GDM1 (cell line): ENCODE data around the gene DDX1.

Experiments
- DNase-seq: peaks from one replicate; lab custom pipeline; 2025; lab: John Stamatoyannopoulos, UW

DDX1 gene

DNA sequence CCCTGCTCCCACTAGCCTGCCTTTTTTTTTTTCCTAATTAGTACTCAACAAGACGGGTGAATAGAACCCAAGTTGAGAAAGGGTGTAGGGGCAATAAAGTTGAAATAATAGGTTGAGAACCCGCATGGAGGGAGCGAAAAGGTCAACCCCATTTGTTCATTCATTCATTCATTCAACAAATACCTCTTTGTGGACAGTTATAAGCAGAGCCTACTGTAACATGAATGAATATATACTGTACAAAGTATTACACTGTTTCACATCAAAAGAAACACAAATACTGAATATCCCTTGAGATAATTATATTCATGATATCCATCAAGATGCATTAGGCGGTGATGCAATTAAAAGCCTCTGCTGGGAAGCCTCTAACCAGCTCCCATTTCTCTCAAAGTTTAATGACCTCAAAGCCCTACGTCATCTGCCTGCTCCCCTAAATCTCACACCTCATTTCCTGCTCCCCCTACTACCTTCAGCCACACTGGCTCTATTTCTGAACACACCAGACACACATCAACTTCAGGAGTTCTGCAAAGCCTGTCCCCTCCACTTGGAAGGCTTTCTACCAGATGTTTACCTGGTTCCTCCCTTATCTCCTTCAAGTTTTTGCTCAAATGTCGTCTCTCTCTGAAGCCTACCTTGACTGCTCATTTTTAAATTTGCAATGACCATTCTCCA, 29.2 kb upstream of the DDX1 start:
- no peak for DNase-seq

GRCh38 chr2:15563227-15564100, 28.2 kb upstream of the DDX1 start:
- DNase-seq = no peak

DNA sequence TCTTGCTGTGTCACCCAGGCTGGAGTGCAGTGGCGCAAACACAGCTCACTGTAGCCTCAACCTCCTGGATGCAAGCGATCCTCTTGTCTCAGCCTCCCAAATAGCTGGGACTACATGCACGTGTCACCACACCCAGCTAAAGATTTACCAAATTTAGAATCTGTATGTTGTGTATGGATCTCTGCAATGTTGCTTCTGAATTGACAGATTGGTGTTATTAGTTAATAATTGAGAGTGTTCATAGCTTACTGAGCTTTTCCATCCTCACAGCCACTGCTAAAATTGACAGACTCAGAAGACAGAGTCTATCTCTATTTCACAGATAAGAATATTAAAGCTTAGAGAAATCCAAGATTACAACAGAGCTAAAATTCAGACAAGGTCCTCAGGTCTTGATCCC, 26.3 kb upstream of the DDX1 start:
- no peak for DNase-seq

DNA sequence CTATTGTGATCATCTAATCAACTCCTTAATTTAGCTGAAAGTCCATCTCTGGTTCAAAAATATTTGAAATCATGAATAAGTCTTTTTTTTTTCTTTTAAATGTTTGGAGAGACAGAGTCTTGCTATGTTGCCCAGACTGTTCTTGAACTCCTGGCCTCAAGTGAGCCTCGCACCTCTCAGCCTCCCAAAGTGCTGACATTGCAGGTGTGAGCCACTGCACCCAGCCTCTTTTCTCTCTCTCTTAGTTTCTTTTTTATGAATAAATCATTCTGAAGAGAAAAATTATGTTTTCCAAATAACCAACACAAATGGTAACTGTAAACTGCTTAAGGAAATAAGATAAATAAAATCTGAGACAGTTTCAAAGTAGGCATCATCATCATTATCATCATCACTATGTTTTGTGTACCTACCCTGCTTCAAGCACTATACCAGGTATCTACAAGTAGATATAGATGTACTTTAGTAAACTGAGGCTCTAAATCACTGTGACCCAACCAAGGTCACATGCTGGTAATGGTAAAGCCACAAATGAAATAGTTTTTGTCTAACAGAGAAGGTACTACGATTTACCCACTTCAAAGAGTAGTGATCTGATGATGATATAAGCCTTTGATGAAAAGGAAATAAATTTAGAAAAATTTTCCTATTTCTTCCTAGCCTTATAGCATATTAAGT, 25.5 kb upstream of the DDX1 start:
- no peak for DNase-seq

DNA sequence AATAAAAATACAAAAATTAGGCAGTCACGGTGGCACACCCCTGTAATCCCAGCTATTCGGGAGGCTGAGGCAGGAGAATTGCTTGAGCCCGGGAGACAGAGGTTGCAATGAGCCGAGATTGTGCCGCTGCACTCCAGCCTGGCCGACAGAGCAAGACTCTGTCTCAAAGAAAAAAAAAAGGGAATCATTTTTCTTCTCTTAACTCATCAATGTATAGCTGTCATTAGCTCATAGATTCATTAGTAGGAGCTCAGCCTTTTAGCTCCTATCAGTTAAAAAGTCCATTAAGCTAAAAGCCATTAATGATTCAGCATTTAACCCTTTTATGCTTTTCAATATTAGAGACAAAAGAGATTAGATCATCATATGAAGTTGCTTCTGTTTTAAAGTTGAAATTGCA, 24.8 kb upstream of the DDX1 start:
- DNase-seq = no peak

DNA sequence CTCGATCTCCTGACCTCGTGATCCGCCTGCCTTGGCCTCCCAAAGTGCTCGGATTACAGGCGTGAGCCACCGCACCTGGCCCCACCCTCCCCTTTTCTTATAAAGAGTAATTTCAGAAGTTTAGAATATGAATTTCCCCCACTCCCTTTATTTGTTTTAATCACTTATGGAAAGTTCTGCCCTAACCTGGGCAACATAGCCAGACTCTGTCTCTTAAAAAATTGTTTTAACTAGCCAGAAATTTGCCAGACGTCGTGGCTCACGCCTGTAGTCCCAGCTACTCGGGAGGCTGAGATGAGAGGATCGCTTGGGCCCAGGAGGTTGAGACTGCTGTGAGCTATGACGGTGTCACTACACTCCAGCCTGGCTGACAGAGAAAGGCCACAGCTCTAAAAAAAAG, 22.8 kb upstream of the DDX1 start:
- DNase-seq = no peak

GRCh38 chr2:15570104-15570503, 21.6 kb upstream of the DDX1 start:
- no peak for DNase-seq

DNA sequence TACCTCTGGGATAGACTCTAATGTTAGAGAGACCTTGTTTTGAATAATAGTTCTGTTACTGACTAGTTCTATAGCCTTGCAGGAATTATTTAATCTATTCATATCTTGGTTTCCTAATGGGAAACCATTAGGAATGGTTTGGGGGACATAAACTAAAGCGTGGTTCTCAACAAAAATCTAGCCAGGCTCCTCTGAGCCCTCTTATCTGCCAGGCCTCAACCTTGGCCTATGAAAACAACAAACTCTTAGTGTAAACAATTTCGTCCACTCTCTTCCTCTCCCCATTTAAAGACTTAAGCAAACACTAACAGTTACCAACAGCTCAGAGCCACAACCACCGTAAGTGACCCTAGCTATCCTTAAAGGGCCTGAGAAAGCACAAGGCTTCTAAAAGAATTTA, 19.9 kb upstream of the DDX1 start:
- no peak for DNase-seq

DNA sequence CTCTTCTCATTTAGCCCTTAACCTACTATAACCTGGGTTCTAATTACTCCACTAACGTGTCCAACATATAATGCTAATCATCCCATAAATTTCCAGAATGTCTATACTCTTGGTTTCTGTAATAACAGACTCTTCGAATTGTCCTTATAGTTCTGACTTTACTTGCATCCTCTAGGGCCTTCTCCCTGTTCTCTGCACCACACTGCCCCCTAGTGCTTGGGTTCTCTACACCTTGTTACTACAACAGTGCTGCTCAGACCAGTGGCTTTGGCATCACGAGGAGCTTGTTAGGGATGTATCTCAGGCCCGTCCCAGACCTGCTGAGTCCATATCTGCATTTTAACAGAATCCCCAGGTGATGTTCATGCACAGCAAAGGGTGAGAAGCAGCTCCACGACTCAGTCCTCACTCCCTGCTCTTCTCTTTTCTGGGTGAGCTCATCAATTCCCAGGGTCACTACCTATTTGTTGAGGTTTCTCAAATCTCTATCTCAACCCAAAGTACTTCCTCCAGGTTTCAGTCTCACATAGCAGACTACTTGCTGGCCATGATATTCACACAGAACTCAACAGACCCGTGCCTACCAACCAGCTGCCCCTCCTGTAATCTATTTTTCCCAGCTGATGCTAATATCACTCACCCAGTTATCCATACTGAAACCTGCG, 14.5 kb upstream of the DDX1 start:
- DNase-seq = peak; percentile 72

DNA sequence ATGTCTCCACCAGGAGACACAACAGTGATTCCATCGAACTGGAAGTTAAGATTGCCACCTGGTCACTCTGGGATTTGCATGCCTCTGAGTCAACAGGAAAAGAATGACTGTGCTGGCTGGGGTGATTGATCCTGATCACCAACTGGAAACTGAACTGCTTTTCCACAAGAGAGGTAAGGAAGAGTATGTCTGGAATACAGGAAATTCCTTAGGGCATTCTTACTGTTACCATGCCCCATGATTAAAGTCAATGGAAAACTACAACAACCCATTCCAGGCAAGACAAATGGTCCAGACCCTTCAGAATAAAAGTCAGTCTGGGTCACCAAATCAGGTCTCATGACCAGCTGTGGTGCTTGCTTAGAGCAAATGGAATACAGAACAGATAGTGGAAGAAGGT, 12.0 kb upstream of the DDX1 start:
- DNase-seq = no peak

DNA sequence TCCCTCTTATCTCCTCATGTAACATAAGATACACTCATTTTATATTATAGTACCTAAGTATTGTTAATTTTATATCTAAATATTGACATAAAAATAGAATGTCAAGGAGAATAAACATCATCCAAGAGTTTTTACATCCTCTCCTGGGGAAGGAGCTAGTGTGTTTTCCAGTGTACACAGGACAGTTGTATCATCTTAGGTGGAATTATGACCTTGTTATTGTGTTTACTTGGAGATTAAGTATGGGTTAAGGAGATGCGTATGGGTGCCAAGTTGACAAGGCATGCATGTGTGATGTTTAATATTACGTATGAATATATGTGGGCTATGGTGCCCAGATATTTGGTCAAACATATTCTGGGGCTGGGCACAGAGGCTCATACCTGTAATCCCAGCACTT, 11.2 kb upstream of the DDX1 start:
- no peak for DNase-seq

DNA sequence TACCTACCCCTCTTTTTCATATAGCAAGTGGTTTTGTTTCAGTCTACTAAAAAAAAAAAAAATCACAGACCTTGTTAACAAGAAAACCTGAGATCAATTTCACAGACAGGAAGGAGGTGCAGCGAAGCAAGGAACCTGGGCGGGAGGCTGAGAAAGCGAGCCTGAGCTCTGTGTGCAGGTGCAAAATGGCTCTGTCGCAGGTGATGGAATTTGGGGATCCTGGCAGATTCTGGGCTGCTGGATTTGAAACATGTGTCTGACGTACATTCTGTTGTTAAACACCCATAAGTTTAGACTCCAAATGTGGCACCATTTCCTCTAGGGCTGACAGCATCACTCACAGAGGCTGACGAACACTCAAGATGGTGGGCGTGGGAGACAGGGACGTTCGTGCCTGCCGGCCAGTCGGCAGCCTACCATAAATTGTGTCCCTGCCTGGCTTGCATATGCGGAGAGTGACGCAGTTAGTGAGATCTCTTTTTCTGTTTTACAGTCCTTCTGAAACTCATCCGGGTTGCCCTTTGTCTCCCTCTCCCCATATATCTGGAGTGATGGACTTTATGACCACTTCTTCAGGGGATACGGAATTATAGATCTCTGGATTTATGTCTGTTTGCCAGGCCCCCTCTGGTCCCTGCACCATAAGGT, 8.8 kb upstream of the DDX1 start:
- no peak for DNase-seq

DNA sequence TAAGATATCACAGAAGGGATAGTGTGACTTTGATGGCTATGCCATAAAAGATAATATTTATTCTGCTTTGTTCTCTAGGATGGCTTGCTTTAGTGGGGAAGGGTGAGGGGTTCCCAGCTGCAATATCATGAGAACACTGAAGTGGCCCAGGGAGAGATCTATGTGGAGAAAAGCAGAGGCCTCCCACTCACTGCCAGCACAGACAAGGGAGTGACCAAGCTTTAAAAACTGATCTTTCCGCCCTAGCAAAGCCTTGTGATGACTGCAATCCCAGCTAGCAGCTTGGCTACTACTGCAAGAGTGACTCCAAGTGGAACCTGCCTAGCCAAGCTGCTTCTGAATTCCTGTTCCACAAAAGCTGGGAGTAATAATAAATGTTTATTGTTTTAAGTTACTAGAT, 7.8 kb upstream of the DDX1 start:
- DNase-seq = no peak

DNA sequence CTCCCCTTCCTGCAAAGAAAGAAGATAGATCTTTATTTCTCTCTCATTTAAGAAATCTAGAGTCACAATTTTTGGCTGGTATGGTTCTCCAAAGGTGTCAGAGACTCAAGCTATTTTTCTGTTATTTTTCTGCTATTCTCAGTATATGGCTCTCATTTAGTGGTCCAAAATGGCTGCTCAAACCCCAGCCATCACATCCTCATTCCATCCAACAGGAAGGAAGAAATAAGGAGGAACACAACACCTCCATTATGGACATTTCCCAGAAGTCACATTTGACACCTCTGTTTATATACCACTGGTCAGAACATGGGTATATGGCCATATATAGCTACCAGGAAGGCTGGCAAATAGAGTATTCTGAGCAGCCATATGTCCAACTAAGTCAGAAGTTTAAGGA, 7.4 kb upstream of the DDX1 start:
- no peak for DNase-seq

DNA sequence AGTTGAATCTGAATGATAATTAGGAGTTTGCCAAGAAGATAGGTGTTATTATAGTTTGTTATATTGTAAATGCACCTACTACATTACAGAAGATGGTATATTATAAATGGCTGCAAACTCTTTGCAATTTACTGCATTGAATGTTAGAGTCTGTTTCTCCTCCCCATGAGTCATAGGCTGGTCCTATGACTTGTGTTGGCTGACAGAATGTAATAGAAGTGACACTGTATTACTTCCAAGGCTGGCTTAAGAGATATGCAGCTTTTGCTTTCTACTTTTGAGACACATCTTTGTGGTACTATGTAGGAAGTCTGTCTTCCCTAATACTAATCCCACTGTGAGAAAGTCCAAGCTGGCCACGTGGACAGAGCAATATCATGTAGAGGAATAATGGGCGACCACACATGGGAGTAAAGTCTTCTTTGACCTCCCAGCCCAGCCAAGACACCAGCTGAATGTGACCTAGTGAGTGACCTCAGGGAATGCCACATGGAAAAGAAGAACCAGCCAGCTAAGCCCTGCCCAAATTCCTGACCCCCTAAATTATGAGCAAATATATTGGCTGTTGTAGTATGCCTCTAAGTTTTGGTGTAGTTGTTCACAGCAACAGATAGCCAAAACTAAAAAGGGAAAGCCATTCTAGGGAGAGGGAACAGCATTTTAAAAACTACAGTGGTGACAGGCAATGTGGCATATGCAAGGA, 6.8 kb upstream of the DDX1 start:
- no peak for DNase-seq

GRCh38 chr2:15588329-15588919, 3.2 kb upstream of the DDX1 start:
- DNase-seq = no peak

- DNase-seq = no peak
These were observed 336 bp upstream of the DDX1 start for GRCh38 chr2:15591373-15591691.

DNA sequence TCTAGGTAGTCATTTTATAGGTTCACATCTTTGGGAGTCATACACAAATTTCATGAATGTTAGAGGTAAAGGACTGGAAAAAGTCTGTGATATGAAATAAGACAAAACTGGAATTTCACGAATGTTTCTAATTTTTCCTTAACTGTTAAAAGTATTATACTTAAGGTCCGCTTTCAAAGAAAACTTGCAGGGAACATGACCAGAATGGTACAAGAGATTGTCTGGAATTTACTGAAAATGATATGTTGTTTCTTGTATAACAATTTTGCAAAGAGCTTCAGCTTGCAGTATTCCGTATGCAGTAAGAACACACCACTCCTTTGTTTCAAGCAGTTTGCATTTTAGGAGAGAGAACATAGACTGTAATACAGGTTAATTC, 1.6 kb downstream of the DDX1 start:
- no peak for DNase-seq

DNA sequence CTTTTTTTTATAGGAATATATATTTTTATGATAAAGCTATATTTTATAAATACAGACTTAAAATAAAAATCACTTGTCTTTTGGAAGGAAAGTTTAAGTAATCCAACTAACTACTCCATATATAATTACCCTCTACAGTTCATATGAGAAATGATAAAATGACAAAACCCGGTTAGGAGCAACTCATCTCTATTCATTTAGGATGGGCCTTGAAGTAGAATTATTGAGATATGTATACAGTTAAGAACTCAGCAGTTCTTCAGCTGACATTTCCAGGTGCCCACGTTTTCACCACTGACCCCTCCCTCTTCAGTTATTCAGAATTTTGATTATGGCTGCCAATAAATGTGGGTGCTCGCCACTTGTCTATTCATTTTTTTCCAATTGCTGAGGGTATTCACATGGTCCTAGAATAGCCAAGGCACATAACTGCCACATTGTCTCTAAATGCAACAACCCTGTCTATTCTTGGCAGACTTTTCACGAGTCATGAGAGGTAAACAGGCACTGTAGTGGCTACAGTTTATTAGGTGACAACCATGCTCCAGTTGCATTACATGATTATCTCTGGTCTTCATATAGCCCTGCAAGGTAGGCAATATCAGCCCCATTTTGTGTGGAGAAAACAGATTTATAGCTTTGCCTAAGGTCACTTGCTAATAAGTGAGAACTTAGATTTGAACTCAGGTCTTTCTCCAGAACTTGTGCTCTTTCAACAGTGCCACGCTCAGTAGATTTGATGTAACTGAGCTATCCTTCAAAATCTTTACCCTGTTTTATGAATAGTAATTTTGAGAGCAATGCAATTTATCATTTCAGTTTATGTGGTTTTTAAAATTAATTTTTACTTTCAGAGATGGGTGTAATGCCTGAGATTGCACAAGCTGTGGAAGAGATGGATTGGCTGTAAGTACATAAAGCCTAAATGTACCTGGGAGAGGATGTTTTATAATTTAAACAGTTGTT, 2.9 kb downstream of the DDX1 start:
- no peak for DNase-seq

DNA sequence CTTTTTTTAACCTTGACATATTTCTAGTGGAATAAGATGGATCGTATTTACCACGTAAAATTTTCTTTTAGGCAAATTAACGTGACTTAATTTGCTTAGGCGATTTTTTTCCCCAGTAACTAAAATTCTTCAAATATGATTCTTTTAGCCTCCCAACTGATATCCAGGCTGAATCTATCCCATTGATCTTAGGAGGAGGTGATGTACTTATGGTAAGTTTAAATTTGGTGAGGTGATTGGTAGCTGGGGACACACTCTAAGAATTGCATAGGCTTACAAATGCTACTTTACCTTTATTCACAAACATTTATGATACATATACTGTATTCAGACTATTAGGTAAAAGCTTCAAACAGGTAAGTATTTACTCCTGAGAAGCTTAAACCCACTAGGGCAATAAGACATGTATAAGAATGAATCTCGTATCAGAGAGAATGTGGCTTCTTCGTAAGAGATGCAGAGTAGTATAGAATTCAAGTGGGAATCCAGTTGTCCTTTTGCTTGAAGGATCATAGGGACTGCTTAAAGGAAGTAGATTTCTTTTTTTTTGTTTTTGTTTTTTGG, 3.8 kb downstream of the DDX1 start:
- no peak for DNase-seq
